CD4-positive, alpha-beta T cell (primary cell): Measurements from ENCODE around the gene GRIPAP1. TPM values are rescaled to one million over a fixed set of nuclear protein-coding genes. Genes with fewer than 3 reads are reported as not detected.
A peak's percentile ranks its signal among the peaks of the same experiment; 100 is the strongest.

Source experiments
- ATAC-seq: fragments of 200-7000 bp; cut with Tn5 transposase; one replicate; pipeline ENCODE4 v1.10.0; 2022; ENCODE audit warnings: mild to moderate bottlenecking; ENCODE audit not compliant: poor library complexity
- CTCF ChIA-PET: fragments of 350-600 bp; sonication (Branson Sonifier 250); formaldehyde crosslinking; loops from one replicate; lab custom pipeline; 2021; ENCODE audit warnings: antibody characterized with exemption, inconsistent platforms; lab: Charles Lee
- POLR2A ChIA-PET: fragments of 350-600 bp; sonication (Branson Sonifier 250); formaldehyde crosslinking; loops from one replicate; lab custom pipeline; 2021; ENCODE audit warnings: antibody characterized with exemption, inconsistent platforms; lab: Charles Lee
- DNase-seq, 14 experiments: peaks; one replicate each; pipeline ENCODE4 v3.0.0-alpha.2; 2013 to 2020; ENCODE audit warnings: mixed read lengths in 2 of 14
- H3K27ac ChIP-seq, 2 donors: one replicate each; pipeline versions ENCODE4 v1.5.1 to v1.7.0; 2013; ENCODE audit warnings: low read length in 2 of 2, low read depth in 1 of 2, mild to moderate bottlenecking in 1 of 2
- H3K27me3 ChIP-seq, 2 experiments: 1 replicate in 1 of 2; 2 replicates in 1 of 2; pipeline versions ENCODE4 v1.6.1 to v1.7.0; 2013; ENCODE audit warnings: low read length in 2 of 2, control low read depth in 1 of 2, mild to moderate bottlenecking in 1 of 2, moderate library complexity in 1 of 2; ENCODE audit not compliant: insufficient read depth in 2 of 2, control insufficient read depth in 1 of 2
- H3K36me3 ChIP-seq: one replicate; pipeline ENCODE4 v1.6.1; 2013; ENCODE audit warnings: low read length, control low read depth; ENCODE audit not compliant: insufficient read depth
- H3K4me1 ChIP-seq: one replicate; pipeline ENCODE4 v1.6.1; 2013; ENCODE audit warnings: low read length, control low read depth; ENCODE audit not compliant: insufficient read depth
- H3K4me3 ChIP-seq: one replicate; pipeline ENCODE4 v1.5.1; 2013; ENCODE audit warnings: mild to moderate bottlenecking, low read length, moderate library complexity
- H3K9me3 ChIP-seq, 2 experiments: 1 replicate in 1 of 2; 2 replicates in 1 of 2; pipeline versions ENCODE4 v1.6.1 to v1.7.0; 2013; ENCODE audit warnings: low read length in 2 of 2, mild to moderate bottlenecking in 2 of 2, control low read depth in 1 of 2, moderate library complexity in 1 of 2; ENCODE audit not compliant: control insufficient read depth in 1 of 2, insufficient read depth in 1 of 2
- H3K27ac Mint-ChIP-seq: one replicate; pipeline ENCODE4 v1.8.0; 2020; ENCODE audit warnings: mixed read lengths
- H3K27me3 Mint-ChIP-seq: one replicate; pipeline ENCODE4 v1.8.0; 2021; ENCODE audit warnings: mixed read lengths
- H3K36me3 Mint-ChIP-seq: one replicate; pipeline ENCODE4 v1.8.0; 2021; ENCODE audit warnings: low read depth, mixed read lengths
- H3K4me1 Mint-ChIP-seq: one replicate; pipeline ENCODE4 v1.8.0; 2021; ENCODE audit warnings: low read depth, mixed read lengths
- H3K4me3 Mint-ChIP-seq: one replicate; pipeline ENCODE4 v1.8.0; 2020; ENCODE audit warnings: mild to moderate bottlenecking, mixed read lengths
- H3K9me3 Mint-ChIP-seq: one replicate; pipeline ENCODE4 v1.8.0; 2020; ENCODE audit warnings: mixed read lengths
- intact Hi-C, 2 experiments: fragments of 100-400 bp; cut with DNase I in 1 of 2; cut with micrococcal nuclease in 1 of 2; formaldehyde crosslinking; loops; one replicate each; pipeline versions ENCODE4 v1.15.1 to v1.9.0; 2023 to 2025; cut with DNase I, micrococcal nuclease
- total RNA-seq, 174 experiments: library from RNA in 2 of 174; stranded (reverse) in 2 of 174; gene quantifications; one replicate each; pipeline ENCODE4 v1.2.3 and lab custom pipeline; 2021 to 2026
- TF ChIP-seq, protein P1 (sequence below): fragments of 200-600 bp; IDR thresholded peaks from one replicate; pipeline ENCODE4 v1.8.0; 2022; ENCODE audit warnings: antibody characterized with exemption, mild to moderate bottlenecking

Gene GRIPAP1
- total RNA-seq, 2 experiments from 2014 or later, result 100 to 101 TPM

DNA sequence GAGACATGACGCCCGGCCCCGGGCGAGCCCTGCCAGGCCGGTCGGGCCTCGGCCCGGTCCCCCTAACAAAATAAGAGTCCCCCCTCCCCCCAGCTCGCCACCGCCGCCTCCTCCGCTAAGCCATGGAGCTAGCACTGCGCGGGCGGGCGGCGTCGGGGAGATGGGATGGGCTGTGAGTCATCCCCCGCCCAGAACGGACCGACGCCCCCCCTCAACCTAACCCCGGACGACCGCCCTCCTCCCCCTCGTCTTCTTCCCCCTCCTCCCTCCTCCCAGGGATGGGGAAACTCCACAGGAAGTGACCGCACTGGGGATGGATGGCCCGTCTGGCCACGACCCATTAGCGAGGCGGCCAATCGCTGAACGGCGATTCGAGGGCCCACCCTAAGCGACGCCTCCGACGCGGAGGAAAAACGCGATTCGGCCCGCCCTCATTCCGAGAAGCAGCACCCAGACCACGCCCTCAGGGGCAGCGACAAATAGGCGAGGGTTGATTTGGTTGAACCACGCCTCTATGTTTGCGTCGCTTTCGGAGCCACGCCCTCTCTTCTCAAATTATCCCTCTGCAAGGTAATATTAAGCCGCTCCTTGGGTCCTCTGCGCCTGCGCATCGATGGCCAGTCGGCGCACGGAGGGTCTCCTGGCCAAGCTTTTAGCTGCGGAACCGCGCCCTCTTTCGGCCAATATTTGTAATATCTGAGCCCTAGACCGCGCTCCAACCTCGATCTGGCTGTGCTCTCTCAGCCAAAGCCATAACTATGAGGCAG lies 41.3 kb upstream of the GRIPAP1 start, which contains the start of gene TFE3:
Gene TFE3 (minus strand): TSS at position 138 of the 767 bp plus-strand sequence. CDS start 131 bp downstream, at position 7.
- Mint-ChIP-seq H3K9me3 (no peaks in the 10 kb centered on the region), H3K4me3 (peak within 1 kb of the TSS; percentile 96), H3K36me3 (peaks cover 16% of the 10 kb centered on the region)

DNA sequence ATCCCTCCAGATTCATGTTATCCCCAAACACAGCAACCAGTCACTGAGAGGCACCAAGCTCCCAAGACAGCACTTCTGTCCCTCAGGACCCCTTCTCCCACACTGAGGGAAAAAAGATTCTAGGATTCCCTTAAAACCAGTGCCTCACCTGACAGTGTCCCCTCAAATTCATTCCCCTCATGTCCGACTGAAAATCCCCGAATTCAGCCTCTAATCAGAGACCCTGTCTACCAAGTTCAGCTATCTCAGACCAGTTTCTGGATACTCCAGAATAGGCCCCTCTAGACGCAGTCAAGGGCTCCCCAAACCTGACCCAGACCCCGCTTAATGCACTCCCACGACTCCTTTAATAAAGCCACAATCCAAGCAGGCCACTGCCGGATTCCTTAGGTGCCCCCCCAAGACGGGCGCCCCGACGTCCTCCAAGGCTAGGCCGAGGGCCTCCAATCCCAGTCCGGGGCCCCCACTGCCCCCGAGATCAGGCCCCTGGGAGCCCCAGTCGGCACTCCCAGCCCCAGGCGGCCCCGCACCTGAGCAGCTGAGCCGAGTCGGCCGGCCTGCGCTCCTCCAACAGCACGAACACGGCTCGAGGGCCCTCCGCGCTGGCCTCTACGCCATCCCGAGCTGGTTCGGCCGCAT lies 40.6 kb upstream of the GRIPAP1 start:
- Mint-ChIP-seq H3K27ac (peak overlapping the region; percentile 94), H3K4me3 (peak overlapping the region; percentile 96), H3K36me3 (peaks cover 20% of the 10 kb centered on the region), H3K4me1 (peaks cover 39% of the 10 kb centered on the region), H3K27me3 (no peaks in the 10 kb centered on the region), H3K9me3 (no peaks in the 10 kb centered on the region)
- Histone ChIP-seq H3K27ac (peak overlapping the region; percentile 84 to 88), H3K4me3 (peak overlapping the region; percentile 66), H3K4me1 (peaks cover 42% of the 10 kb centered on the region), H3K27me3 (no peaks in the 10 kb centered on the region), H3K36me3 (peaks cover 16% of the 10 kb centered on the region), H3K9me3 (no peaks in the 10 kb centered on the region)
- TF ChIP-seq, protein P1, sequence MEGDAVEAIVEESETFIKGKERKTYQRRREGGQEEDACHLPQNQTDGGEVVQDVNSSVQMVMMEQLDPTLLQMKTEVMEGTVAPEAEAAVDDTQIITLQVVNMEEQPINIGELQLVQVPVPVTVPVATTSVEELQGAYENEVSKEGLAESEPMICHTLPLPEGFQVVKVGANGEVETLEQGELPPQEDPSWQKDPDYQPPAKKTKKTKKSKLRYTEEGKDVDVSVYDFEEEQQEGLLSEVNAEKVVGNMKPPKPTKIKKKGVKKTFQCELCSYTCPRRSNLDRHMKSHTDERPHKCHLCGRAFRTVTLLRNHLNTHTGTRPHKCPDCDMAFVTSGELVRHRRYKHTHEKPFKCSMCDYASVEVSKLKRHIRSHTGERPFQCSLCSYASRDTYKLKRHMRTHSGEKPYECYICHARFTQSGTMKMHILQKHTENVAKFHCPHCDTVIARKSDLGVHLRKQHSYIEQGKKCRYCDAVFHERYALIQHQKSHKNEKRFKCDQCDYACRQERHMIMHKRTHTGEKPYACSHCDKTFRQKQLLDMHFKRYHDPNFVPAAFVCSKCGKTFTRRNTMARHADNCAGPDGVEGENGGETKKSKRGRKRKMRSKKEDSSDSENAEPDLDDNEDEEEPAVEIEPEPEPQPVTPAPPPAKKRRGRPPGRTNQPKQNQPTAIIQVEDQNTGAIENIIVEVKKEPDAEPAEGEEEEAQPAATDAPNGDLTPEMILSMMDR, result no peak
- DNase-seq, result peak in 1 of 14 experiments; percentile 12
- peak; percentile 2 for ATAC-seq
- ChIA-PET POLR2A (interaction anchor here (0.6 to 3.1 kb wide), 15 partner anchors 9 to 468 kb away, joined by 3 to 30 read pairs (median 4); partner anchors contain the start of genes GRIPAP1, KCND1, OTUD5 and PRAF2), CTCF (no interaction called here)
- intact Hi-C loops, result loop anchor here (2.0 to 5.0 kb wide), 9 partner anchors 32 to 235 kb away; partner anchors contain the start of genes GRIPAP1 (in 1 of the 2), OTUD5 (in 1 of the 2), PQBP1 (in 1 of the 2) and PRAF2 (in 1 of the 2)

More for the DNA sequence above, 41.3 kb upstream of the GRIPAP1 start, which contains the start of gene TFE3:
- no peaks in the 10 kb centered on the region for H3K9me3 ChIP-seq
- Mint-ChIP-seq H3K27me3 (no peaks in the 10 kb centered on the region), H3K27ac (peak within 1 kb of the TSS; percentile 94), H3K4me1 (peaks cover 39% of the 10 kb centered on the region)
- ChIA-PET CTCF (interaction anchor here (0.9 to 1.1 kb wide), 2 partner anchors 36 to 85 kb away, joined by 3 to 4 read pairs; partner anchors contain the start of gene WDR45), POLR2A (interaction anchor here (0.6 to 3.1 kb wide), 17 partner anchors 8 to 469 kb away, joined by 3 to 30 read pairs (median 4); partner anchors contain the start of genes GRIPAP1, KCND1, OTUD5 and PRAF2)
- peak within 1 kb of the TSS; percentile 84 to 88 for H3K27ac ChIP-seq
- no peaks in the 10 kb centered on the region for H3K27me3 ChIP-seq
- TF ChIP-seq, protein P1, result peak; percentile 41
- ATAC-seq (peak; percentile 86), DNase-seq (peak; percentile 87 to 99 (median 93))
- H3K4me1 ChIP-seq, result peaks cover 42% of the 10 kb centered on the region
- H3K36me3 ChIP-seq, result peaks cover 9% of the 10 kb centered on the region
- H3K4me3 ChIP-seq, result peak within 1 kb of the TSS; percentile 66
- intact Hi-C loops, result loop anchor here (2.0 to 5.0 kb wide), 9 partner anchors 31 to 236 kb away; partner anchors contain the start of genes GRIPAP1 (in 1 of the 2), OTUD5 (in 1 of the 2), PQBP1 (in 1 of the 2) and PRAF2 (in 1 of the 2)
